NCI-H1436 (cell line): Measurements from ENCODE around the gene NOXRED1.

Source experiments
- DNase-seq: peaks from one replicate; lab custom pipeline; 2025; lab: John Stamatoyannopoulos, UW

Gene NOXRED1

GRCh38 chr14:77344377-77344996, 78.8 kb downstream of the NOXRED1 start:
- no peak for DNase-seq
